ENCODE measurements around the gene FAM234B.

The FAM234B gene

DNA sequence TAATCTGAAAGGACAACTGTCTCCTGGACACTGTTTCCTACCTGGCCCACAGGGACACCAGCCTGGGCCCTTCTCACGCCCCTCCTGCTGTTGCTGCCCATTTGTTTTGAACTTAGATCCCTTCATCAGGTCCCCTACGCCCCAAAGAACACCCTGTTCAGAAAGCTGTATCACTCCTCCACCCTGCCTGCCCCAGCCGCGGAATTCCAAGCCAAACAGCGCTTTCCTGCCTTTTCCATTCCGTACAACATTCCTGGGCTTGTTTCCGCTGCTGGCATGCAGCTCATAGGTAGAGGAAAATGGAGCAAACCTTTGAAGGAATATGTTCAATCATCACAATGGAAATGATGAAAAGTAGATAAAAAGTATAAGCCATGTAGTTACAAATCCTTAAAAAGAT, 72.1 kb downstream of the FAM234B start:
- DNase-seq (ENCODE audit: low read depth in 2 of 2): no peak

DNA sequence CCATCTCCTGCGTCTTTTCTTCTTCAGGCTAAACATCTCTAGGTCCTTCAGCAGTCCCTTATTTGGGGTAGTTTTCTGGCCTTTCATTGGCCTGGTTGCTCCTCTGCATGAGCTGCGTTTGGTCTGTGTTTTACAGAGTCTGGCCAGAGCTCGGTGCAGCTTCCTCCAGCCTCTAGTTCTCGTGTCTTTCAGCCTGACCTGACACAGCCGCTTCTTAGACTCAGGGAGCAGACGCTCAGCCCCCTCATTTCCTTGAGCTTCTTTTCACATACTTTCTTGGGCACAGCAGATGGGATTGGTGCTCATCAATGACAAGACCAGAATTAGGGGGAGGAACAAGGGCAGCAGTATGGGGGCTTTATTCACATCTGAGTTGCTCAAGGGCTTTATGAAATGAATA, 72.8 kb downstream of the FAM234B start:
- DNase-seq (ENCODE audit: low read depth in 2 of 2): no peak

DNA sequence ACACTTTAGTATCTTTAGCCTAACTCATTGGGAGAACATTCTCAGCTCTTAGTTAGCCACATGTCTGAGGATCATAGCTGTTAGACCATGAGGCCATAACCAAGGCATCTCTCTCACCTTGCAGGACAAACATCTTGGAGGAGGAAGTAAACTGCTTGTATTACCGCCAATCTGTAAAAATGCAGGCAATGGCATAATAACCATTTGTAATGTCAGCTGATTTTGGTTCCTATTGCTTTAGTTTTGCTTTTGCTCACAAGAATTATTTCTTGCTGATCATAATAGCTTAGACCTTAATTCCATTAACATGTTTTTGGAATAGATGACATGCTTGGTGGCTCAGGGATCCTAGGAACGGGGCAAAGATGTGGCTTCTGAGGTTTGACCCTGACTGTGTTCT, 75.6 kb downstream of the FAM234B start:
- DNase-seq (ENCODE audit: low read depth in 2 of 2): no peak

DNA sequence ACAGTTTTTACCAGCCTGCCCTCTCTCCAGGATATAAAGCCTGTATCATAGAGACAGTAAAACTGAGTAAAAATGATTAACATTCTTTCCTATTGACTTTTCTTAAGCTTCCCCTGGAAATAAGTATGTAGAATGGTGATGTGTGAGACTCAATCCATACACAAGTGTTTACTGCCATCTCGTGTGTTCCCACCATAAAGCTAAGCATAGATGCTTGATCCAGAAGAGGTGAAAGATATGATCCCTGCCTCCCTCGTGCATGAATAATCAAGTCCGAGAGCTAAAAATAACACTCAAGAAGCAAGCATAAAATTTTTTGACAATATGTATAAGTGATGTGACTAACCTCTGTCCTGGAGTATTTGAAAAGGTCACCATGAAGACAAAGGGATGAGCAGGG, 76.2 kb downstream of the FAM234B start:
- no peak for DNase-seq (ENCODE audit: low read depth in 2 of 2)

GRCh38 chr12:13121568-13121967, 77.4 kb downstream of the FAM234B start:
- DNase-seq (ENCODE audit: low read depth in 2 of 2): no peak

GRCh38 chr12:13124656-13125505, 80.7 kb downstream of the FAM234B start:
- no peak for DNase-seq (ENCODE audit: low read depth in 2 of 2)

GRCh38 chr12:13125996-13126395, 81.8 kb downstream of the FAM234B start:
- DNase-seq (ENCODE audit: low read depth in 2 of 2): no peak

DNA sequence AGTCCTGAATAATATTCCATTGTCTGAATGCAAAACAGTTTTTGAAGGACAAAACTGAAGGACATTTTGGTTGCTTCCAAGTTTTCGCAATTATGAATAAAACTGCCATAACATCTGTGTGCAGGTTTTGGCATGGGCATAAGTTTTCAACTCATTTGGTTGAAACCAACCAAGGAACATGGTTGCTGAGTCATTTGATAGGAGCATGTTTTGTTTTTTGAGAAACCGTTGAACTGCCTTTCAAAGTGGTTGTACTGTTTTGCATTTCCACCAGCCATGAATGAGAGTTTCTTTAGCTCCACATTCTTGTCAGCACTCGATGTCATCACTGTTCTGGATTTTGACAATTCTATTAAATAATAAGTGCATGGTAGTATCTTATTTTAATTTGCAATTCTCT, 82.3 kb downstream of the FAM234B start:
- DNase-seq (ENCODE audit: low read depth in 2 of 2): no peak

GRCh38 chr12:13127444-13127843, 83.3 kb downstream of the FAM234B start:
- DNase-seq (ENCODE audit: low read depth in 2 of 2): no peak

DNA sequence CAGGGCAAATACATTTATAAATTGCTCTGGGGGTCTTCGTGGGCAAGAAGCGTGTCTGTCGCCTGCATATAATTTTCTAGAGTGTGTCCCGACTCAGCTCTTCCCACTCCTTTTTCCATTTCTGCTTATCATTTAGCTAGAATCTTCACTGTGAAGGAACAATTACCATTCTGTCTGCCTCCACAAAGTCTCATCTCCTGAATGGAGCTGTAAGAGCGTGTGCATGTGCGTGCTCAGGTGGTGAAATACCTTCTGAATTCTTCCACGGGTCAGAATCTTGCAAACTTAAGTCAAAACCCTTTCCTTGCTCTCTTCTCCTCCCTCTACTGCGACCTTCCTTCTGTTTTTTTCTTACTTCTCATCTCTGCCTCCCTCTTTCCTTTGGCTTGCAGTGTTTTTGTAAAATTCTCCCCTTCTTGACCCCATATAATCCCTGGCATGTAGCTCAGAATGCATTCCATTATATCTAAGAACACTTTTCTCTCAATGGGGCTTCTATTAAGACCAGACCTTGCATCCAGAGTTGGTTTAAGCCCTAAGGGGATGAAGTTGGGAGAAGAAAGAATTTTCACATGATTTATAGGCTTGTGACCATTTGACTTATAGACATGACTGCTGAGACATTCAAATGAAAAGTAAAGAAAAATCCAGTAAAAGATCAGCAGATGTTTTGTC, 84.2 kb downstream of the FAM234B start:
- DNase-seq (ENCODE audit: low read depth in 2 of 2): no peak

GRCh38 chr12:13130981-13131380, 86.8 kb downstream of the FAM234B start:
- no peak for DNase-seq (ENCODE audit: low read depth in 2 of 2)

Measured in stimulated activated CD8-positive, alpha-beta memory T cell treated with anti-CD3 and anti-CD28 coated beads, Interleukin-15, amount 100 ng/mL, for 4 hours (primary cell).